OCI-M1 (cell line): Measurements from ENCODE around the gene DGKG.

Experiments used
- DNase-seq: peaks from one replicate; lab custom pipeline; 2025; lab: John Stamatoyannopoulos, UW

DGKG gene

GRCh38 chr3:186318135-186318534 is 43.9 kb downstream of the DGKG start:
- DNase-seq: no peak

- DNase-seq: no peak
These were observed 44.6 kb downstream of the DGKG start for GRCh38 chr3:186317478-186317877.

- no peak for DNase-seq
These were observed 45.3 kb downstream of the DGKG start for GRCh38 chr3:186316666-186317260.

- no peak for DNase-seq
These were observed 46.3 kb downstream of the DGKG start for GRCh38 chr3:186315581-186316354.

GRCh38 chr3:186314896-186315295 is 47.1 kb downstream of the DGKG start:
- no peak for DNase-seq

- DNase-seq: no peak
These were observed 50.6 kb downstream of the DGKG start for GRCh38 chr3:186311441-186311840.

- no peak for DNase-seq
These were observed 53.5 kb downstream of the DGKG start for GRCh38 chr3:186308549-186308948.

- peak; percentile 48 for DNase-seq
These were observed 54.3 kb downstream of the DGKG start for GRCh38 chr3:186307594-186308221.

- no peak for DNase-seq
These were observed 56.7 kb downstream of the DGKG start for GRCh38 chr3:186305286-186305685.

GRCh38 chr3:186303965-186304364 is 58.1 kb downstream of the DGKG start:
- no peak for DNase-seq

- no peak for DNase-seq
These were observed 62.7 kb downstream of the DGKG start for GRCh38 chr3:186299327-186299726.

- DNase-seq: no peak
These were observed 63.2 kb downstream of the DGKG start for GRCh38 chr3:186298876-186299275.

GRCh38 chr3:186290796-186291195 is 71.2 kb downstream of the DGKG start:
- no peak for DNase-seq

- DNase-seq: no peak
These were observed 74.3 kb downstream of the DGKG start for GRCh38 chr3:186287711-186288110.

GRCh38 chr3:186286114-186286513 is 75.9 kb downstream of the DGKG start:
- DNase-seq: no peak

GRCh38 chr3:186284661-186285060 is 77.4 kb downstream of the DGKG start:
- no peak for DNase-seq

GRCh38 chr3:186284349-186284652 is 77.7 kb downstream of the DGKG start:
- no peak for DNase-seq

GRCh38 chr3:186283651-186284348 is 78.2 kb downstream of the DGKG start:
- no peak for DNase-seq

- no peak for DNase-seq
These were observed 78.9 kb downstream of the DGKG start for GRCh38 chr3:186283096-186283495.

GRCh38 chr3:186281176-186281575 is 80.9 kb downstream of the DGKG start:
- no peak for DNase-seq

GRCh38 chr3:186280737-186281136 is 81.3 kb downstream of the DGKG start:
- no peak for DNase-seq

- peak; percentile 22 for DNase-seq
These were observed 84.6 kb downstream of the DGKG start for GRCh38 chr3:186277268-186277909.
